CD8-positive, alpha-beta memory T cell (primary cell): Measurements from ENCODE around the gene LEPROT. TPM values are rescaled to one million over a fixed set of nuclear protein-coding genes. Genes with fewer than 3 reads are reported as not detected.
A peak's percentile ranks its signal among the peaks of the same experiment; 100 is the strongest.

Experiments
- CTCF ChIA-PET: fragments of 350-600 bp; sonication (Branson Sonifier 250); formaldehyde crosslinking; loops from one replicate; lab custom pipeline; 2021; ENCODE audit warnings: antibody characterized with exemption; lab: Charles Lee
- POLR2A ChIA-PET: fragments of 350-600 bp; sonication (Branson Sonifier 250); formaldehyde crosslinking; loops from one replicate; lab custom pipeline; 2021; ENCODE audit warnings: antibody characterized with exemption; lab: Charles Lee
- DNase-seq, 5 donors: peaks; one replicate each; pipeline versions ENCODE4 v3.0.0 to v3.0.0-alpha.2; 2020 to 2022; ENCODE audit warnings: mixed read lengths in 1 of 5
- H3K27ac ChIP-seq: one replicate; pipeline ENCODE4 v1.7.0; 2013; ENCODE audit warnings: low read depth, mild to moderate bottlenecking, low read length, moderate library complexity
- H3K27me3 ChIP-seq: 2 replicates; pipeline ENCODE4 v1.7.0; 2013; ENCODE audit warnings: low read length, mild to moderate bottlenecking; ENCODE audit not compliant: insufficient read depth, poor library complexity, severe bottlenecking
- H3K36me3 ChIP-seq: 2 replicates; pipeline ENCODE4 v1.7.0; 2013; ENCODE audit warnings: mild to moderate bottlenecking, low read length, moderate library complexity; ENCODE audit not compliant: insufficient read depth
- H3K4me1 ChIP-seq: 2 replicates; pipeline ENCODE4 v1.7.0; 2013; ENCODE audit warnings: mild to moderate bottlenecking, low read length, moderate library complexity; ENCODE audit not compliant: insufficient read depth
- H3K4me3 ChIP-seq: 2 replicates; pipeline ENCODE4 v1.7.0; 2013; ENCODE audit warnings: mild to moderate bottlenecking, low read length
- H3K9me3 ChIP-seq: 2 replicates; pipeline ENCODE4 v1.7.0; 2013; ENCODE audit warnings: mild to moderate bottlenecking, low read length
- H3K27ac Mint-ChIP-seq, 8 donors: one replicate each; pipeline ENCODE4 v1.8.0; 2020 to 2021; ENCODE audit warnings: mixed read lengths in 8 of 8, mild to moderate bottlenecking in 6 of 8, inconsistent platforms in 3 of 8, moderate library complexity in 3 of 8
- H3K27me3 Mint-ChIP-seq, 2 donors: one replicate each; pipeline ENCODE4 v1.8.0; 2020 to 2021; ENCODE audit warnings: mixed read lengths in 2 of 2, mild to moderate bottlenecking in 1 of 2, moderate library complexity in 1 of 2
- H3K36me3 Mint-ChIP-seq, 3 donors: one replicate each; pipeline ENCODE4 v1.8.0; 2020 to 2021; ENCODE audit warnings: mixed read lengths in 3 of 3, inconsistent platforms in 1 of 3, mild to moderate bottlenecking in 1 of 3
- H3K4me1 Mint-ChIP-seq, 3 donors: one replicate each; pipeline ENCODE4 v1.8.0; 2020 to 2021; ENCODE audit warnings: mixed read lengths in 3 of 3, inconsistent platforms in 1 of 3, mild to moderate bottlenecking in 1 of 3
- H3K4me3 Mint-ChIP-seq, 7 donors: one replicate each; pipeline ENCODE4 v1.8.0; 2020 to 2021; ENCODE audit warnings: mixed read lengths in 7 of 7, mild to moderate bottlenecking in 6 of 7, moderate library complexity in 4 of 7, inconsistent platforms in 2 of 7
- H3K9me3 Mint-ChIP-seq, 5 donors: one replicate each; pipeline ENCODE4 v1.8.0; 2020 to 2022; ENCODE audit warnings: mixed read lengths in 5 of 5, mild to moderate bottlenecking in 3 of 5, moderate library complexity in 2 of 5, inconsistent platforms in 1 of 5
- polyA plus RNA-seq: library from polyadenylated mRNA; unstranded; fragments of 300-500 nt; fragmentation: Illumina TruSeq; gene quantifications from one replicate; pipeline ENCODE4 v1.2.3, GENCODE V29; 2021
- total RNA-seq, 2 experiments: library from RNA; stranded (reverse); gene quantifications; one replicate each; pipeline ENCODE4 v1.2.3, GENCODE V29; 2021

Gene LEPROT
- total and polyA plus RNA-seq, 3 experiments from 2014 or later: 16.4 to 21.6 (median 18.1) TPM

DNA sequence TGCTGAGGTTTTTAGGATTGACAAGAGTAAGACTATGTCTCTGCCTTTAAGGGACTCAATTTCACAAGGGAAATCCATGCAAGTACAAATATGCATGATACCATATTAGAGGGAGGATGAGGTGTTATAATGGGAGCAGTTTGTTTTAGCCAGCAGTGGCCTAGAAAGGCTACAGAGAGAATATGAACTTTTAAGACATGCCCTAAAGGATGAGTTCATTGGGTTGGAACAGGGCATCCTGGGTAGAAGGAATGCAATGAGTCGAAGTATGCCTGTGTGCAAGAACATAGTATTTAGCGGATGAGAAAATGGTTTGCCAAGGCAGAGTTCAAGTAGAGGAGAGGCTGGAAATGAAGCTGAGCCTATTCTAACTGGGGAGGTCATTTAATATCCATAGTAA lies 32.6 kb upstream of the LEPROT start:
- no peaks in the 10 kb centered on the region for H3K27me3 ChIP-seq
- ChIA-PET CTCF (no interaction called here), POLR2A (no interaction called here)
- no peak overlapping the region for H3K4me3 Mint-ChIP-seq
- H3K36me3 ChIP-seq: no peaks in the 10 kb centered on the region
- no peaks in the 10 kb centered on the region for H3K9me3 Mint-ChIP-seq
- H3K4me3 ChIP-seq: no peak overlapping the region
- H3K27ac Mint-ChIP-seq: no peak overlapping the region
- peaks cover 1 to 20% (median 1%) of the 10 kb centered on the region in 3 donors for H3K36me3 Mint-ChIP-seq
- H3K4me1 ChIP-seq: no peaks in the 10 kb centered on the region
- no peak for DNase-seq
- no peaks in the 10 kb centered on the region for H3K9me3 ChIP-seq
- no peak overlapping the region for H3K27ac ChIP-seq
- no peaks in the 10 kb centered on the region for H3K4me1 Mint-ChIP-seq
- H3K27me3 Mint-ChIP-seq: no peaks in the 10 kb centered on the region

- H3K4me3 Mint-ChIP-seq: no peak overlapping the region
- peaks cover 0 to 20% (median 1%) of the 10 kb centered on the region in 3 donors for H3K36me3 Mint-ChIP-seq
- POLR2A ChIA-PET: no interaction called here
- no peaks in the 10 kb centered on the region for H3K9me3 ChIP-seq
- H3K9me3 Mint-ChIP-seq: no peaks in the 10 kb centered on the region
- H3K27me3 Mint-ChIP-seq: no peaks in the 10 kb centered on the region
- DNase-seq: no peak
- no peaks in the 10 kb centered on the region for H3K4me1 ChIP-seq
- no peak overlapping the region for H3K4me3 ChIP-seq
- no peak overlapping the region for H3K27ac Mint-ChIP-seq
- H3K4me1 Mint-ChIP-seq: peaks cover 2 to 8% (median 6%) of the 10 kb centered on the region in 3 donors
- H3K27ac ChIP-seq: no peak overlapping the region
- no peaks in the 10 kb centered on the region for H3K27me3 ChIP-seq
- H3K36me3 ChIP-seq: no peaks in the 10 kb centered on the region
- CTCF ChIA-PET: no interaction called here
Measured at GRCh38 chr1:65388908-65389695, 31.4 kb upstream of the LEPROT start.

DNA sequence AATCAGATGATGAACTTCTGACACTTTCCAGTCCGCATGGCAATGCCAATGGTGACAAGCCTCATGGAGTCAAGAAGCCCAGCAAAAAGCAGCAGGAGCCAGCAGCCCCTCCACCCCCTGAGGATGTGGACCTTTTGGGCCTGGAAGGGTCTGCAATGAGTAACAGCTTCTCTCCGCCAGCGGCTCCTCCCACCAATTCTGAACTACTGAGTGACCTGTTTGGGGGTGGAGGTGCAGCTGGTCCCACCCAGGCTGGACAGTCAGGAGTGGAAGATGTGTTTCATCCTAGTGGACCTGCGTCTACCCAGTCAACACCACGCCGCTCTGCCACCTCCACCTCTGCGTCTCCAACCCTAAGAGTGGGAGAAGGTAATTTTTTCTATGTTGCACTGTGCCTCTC lies 28.0 kb upstream of the LEPROT start:
- Mint-ChIP-seq H3K27ac (no peak overlapping the region), H3K4me3 (no peak overlapping the region), H3K27me3 (no peaks in the 10 kb centered on the region), H3K4me1 (peaks cover 5 to 10% (median 6%) of the 10 kb centered on the region in 3 donors), H3K9me3 (no peaks in the 10 kb centered on the region), H3K36me3 (peaks cover 4 to 29% (median 5%) of the 10 kb centered on the region in 3 donors)
- H3K4me1 ChIP-seq: no peaks in the 10 kb centered on the region
- DNase-seq: no peak
- ChIA-PET CTCF (no interaction called here), POLR2A (no interaction called here)
- H3K4me3 ChIP-seq: no peak overlapping the region
- no peak overlapping the region for H3K27ac ChIP-seq
- H3K27me3 ChIP-seq: no peaks in the 10 kb centered on the region
- no peaks in the 10 kb centered on the region for H3K9me3 ChIP-seq
- no peaks in the 10 kb centered on the region for H3K36me3 ChIP-seq

DNA sequence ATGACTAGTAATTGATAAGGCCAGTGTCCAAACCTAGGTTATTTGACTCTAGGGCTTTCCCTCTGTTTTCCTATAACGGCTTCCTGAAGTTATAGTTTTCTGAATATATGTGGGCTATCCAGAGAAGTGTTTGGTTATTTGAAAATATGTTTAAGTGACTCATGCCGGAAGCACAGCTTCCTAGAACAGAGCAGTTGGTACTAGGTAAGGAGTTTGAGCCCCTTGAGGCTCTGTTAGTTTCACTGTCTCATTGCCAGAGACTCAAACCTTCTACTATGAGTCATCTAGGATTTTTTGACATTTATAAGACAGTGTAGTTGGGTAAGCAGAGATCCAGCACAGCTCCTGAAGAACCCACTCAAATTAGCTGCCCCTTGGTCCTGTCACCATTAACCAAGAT lies 27.1 kb upstream of the LEPROT start:
- Mint-ChIP-seq H3K4me3 (no peak overlapping the region), H3K9me3 (no peaks in the 10 kb centered on the region), H3K27me3 (no peaks in the 10 kb centered on the region), H3K4me1 (peaks cover 5 to 10% (median 6%) of the 10 kb centered on the region in 3 donors), H3K36me3 (peaks cover 4 to 26% (median 7%) of the 10 kb centered on the region in 3 donors), H3K27ac (no peak overlapping the region)
- no peaks in the 10 kb centered on the region for H3K9me3 ChIP-seq
- H3K4me1 ChIP-seq: no peaks in the 10 kb centered on the region
- ChIA-PET POLR2A (no interaction called here), CTCF (interaction anchor here (0.9 kb wide), 1 partner anchor 8 kb away, joined by 3 read pairs; no protein-coding TSS in a partner anchor)
- H3K27me3 ChIP-seq: no peaks in the 10 kb centered on the region
- H3K4me3 ChIP-seq: no peak overlapping the region
- H3K36me3 ChIP-seq: no peaks in the 10 kb centered on the region
- no peak for DNase-seq
- no peak overlapping the region for H3K27ac ChIP-seq

GRCh38 chr1:65393928-65394327 lies 26.5 kb upstream of the LEPROT start:
- Histone ChIP-seq H3K9me3 (no peaks in the 10 kb centered on the region), H3K27me3 (no peaks in the 10 kb centered on the region), H3K4me1 (no peaks in the 10 kb centered on the region), H3K4me3 (no peak overlapping the region), H3K36me3 (no peaks in the 10 kb centered on the region), H3K27ac (no peak overlapping the region)
- no peaks in the 10 kb centered on the region for H3K27me3 Mint-ChIP-seq
- H3K4me1 Mint-ChIP-seq: peaks cover 5 to 10% (median 6%) of the 10 kb centered on the region in 3 donors
- no peak for DNase-seq
- POLR2A ChIA-PET: no interaction called here
- no peak overlapping the region for H3K4me3 Mint-ChIP-seq
- H3K9me3 Mint-ChIP-seq: no peaks in the 10 kb centered on the region
- CTCF ChIA-PET: interaction anchor here (0.9 to 1.4 kb wide), 2 partner anchors 9 to 66 kb away, joined by 3 read pairs; no protein-coding TSS in a partner anchor
- no peak overlapping the region for H3K27ac Mint-ChIP-seq
- H3K36me3 Mint-ChIP-seq: peaks cover 4 to 28% (median 7%) of the 10 kb centered on the region in 3 donors

- ChIA-PET CTCF (no interaction called here), POLR2A (no interaction called here)
- H3K9me3 Mint-ChIP-seq: no peaks in the 10 kb centered on the region
- H3K36me3 Mint-ChIP-seq: peaks cover 8 to 30% (median 17%) of the 10 kb centered on the region in 3 donors
- no peaks in the 10 kb centered on the region for H3K27me3 Mint-ChIP-seq
- peaks cover 5 to 10% (median 6%) of the 10 kb centered on the region in 3 donors for H3K4me1 Mint-ChIP-seq
- no peak overlapping the region for H3K27ac ChIP-seq
- no peaks in the 10 kb centered on the region for H3K4me1 ChIP-seq
- no peak overlapping the region for H3K27ac Mint-ChIP-seq
- H3K27me3 ChIP-seq: no peaks in the 10 kb centered on the region
- no peak overlapping the region for H3K4me3 ChIP-seq
- H3K9me3 ChIP-seq: no peaks in the 10 kb centered on the region
- no peaks in the 10 kb centered on the region for H3K36me3 ChIP-seq
- H3K4me3 Mint-ChIP-seq: no peak overlapping the region
- DNase-seq: no peak
Measured at GRCh38 chr1:65395887-65396612, 24.4 kb upstream of the LEPROT start.

- ChIA-PET POLR2A (no interaction called here), CTCF (no interaction called here)
- H3K27me3 ChIP-seq: no peaks in the 10 kb centered on the region
- H3K27ac ChIP-seq: no peak overlapping the region
- peaks cover 5 to 10% (median 5%) of the 10 kb centered on the region in 3 donors for H3K4me1 Mint-ChIP-seq
- no peaks in the 10 kb centered on the region for H3K9me3 ChIP-seq
- no peak overlapping the region for H3K4me3 Mint-ChIP-seq
- peaks cover 0 to 1% of the 10 kb centered on the region in 2 donors for H3K27me3 Mint-ChIP-seq
- no peak overlapping the region for H3K4me3 ChIP-seq
- no peaks in the 10 kb centered on the region for H3K9me3 Mint-ChIP-seq
- no peaks in the 10 kb centered on the region for H3K36me3 ChIP-seq
- no peaks in the 10 kb centered on the region for H3K4me1 ChIP-seq
- no peak for DNase-seq
- peaks cover 8 to 35% (median 17%) of the 10 kb centered on the region in 3 donors for H3K36me3 Mint-ChIP-seq
- no peak overlapping the region for H3K27ac Mint-ChIP-seq
Measured at GRCh38 chr1:65398083-65398482, 22.4 kb upstream of the LEPROT start.

GRCh38 chr1:65399003-65399402 lies 21.5 kb upstream of the LEPROT start:
- peak overlapping the region in 1 of 8 donors; percentile 3 for H3K27ac Mint-ChIP-seq
- H3K27me3 ChIP-seq: no peaks in the 10 kb centered on the region
- H3K4me3 ChIP-seq: no peak overlapping the region
- no peaks in the 10 kb centered on the region for H3K9me3 ChIP-seq
- ChIA-PET POLR2A (no interaction called here), CTCF (no interaction called here)
- no peak overlapping the region for H3K27ac ChIP-seq
- peaks cover 0 to 3% (median 3%) of the 10 kb centered on the region in 3 donors for H3K4me1 Mint-ChIP-seq
- peaks cover 8 to 35% (median 17%) of the 10 kb centered on the region in 3 donors for H3K36me3 Mint-ChIP-seq
- no peaks in the 10 kb centered on the region for H3K9me3 Mint-ChIP-seq
- no peaks in the 10 kb centered on the region for H3K36me3 ChIP-seq
- no peak overlapping the region for H3K4me3 Mint-ChIP-seq
- H3K4me1 ChIP-seq: no peaks in the 10 kb centered on the region
- no peak for DNase-seq
- peaks cover 0 to 1% of the 10 kb centered on the region in 2 donors for H3K27me3 Mint-ChIP-seq
